Neural progenitor cell (in vitro differentiated cells): ENCODE data around the gene CHMP6. TPM values are rescaled to one million over a fixed set of nuclear protein-coding genes. Genes with fewer than 3 reads are reported as not detected.

Experiments used
- DNase-seq: peaks from one replicate; pipeline ENCODE4 v3.0.0-alpha.2; 2016; ENCODE audit warnings: low spot score
- H2AFZ ChIP-seq: fragments of 200-600 bp; sonication (generic); replicated peaks from 2 replicates; pipeline ENCODE4 v1.6.1; 2016; ENCODE audit warnings: antibody characterized with exemption
- H3F3A ChIP-seq: fragments of 200-600 bp; sonication (generic); 2 replicates; pipeline ENCODE4 v1.6.1; 2016; ENCODE audit warnings: antibody characterized with exemption, low read depth
- H3K27ac ChIP-seq: fragments of 200-600 bp; sonication (generic); 2 replicates; pipeline ENCODE4 v1.5.1; 2016; ENCODE audit warnings: mild to moderate bottlenecking
- H3K27me3 ChIP-seq: fragments of 200-600 bp; sonication (generic); 2 replicates; pipeline ENCODE4 v1.6.1; 2016; ENCODE audit warnings: mild to moderate bottlenecking, moderate library complexity
- H3K36me3 ChIP-seq: fragments of 200-600 bp; sonication (generic); 2 replicates; pipeline ENCODE4 v1.5.1; 2016
- H3K4me1 ChIP-seq: fragments of 200-600 bp; sonication (generic); 2 replicates; pipeline ENCODE4 v1.6.1; 2016; ENCODE audit warnings: mixed run types
- H3K4me2 ChIP-seq: fragments of 200-600 bp; sonication (generic); 2 replicates; pipeline ENCODE4 v1.6.1; 2016
- H3K4me3 ChIP-seq: fragments of 200-600 bp; sonication (generic); 2 replicates; pipeline ENCODE4 v1.5.1; 2016
- H3K79me2 ChIP-seq: fragments of 200-600 bp; sonication (generic); 2 replicates; pipeline ENCODE4 v1.6.1; 2016; ENCODE audit warnings: low read depth
- H3K9ac ChIP-seq: fragments of 200-600 bp; sonication (generic); 2 replicates; pipeline ENCODE4 v1.6.1; 2016
- H3K9me3 ChIP-seq: fragments of 200-600 bp; sonication (generic); 2 replicates; pipeline ENCODE4 v1.5.1; 2016; ENCODE audit warnings: low read depth
- H4K20me1 ChIP-seq: fragments of 200-600 bp; sonication (generic); 2 replicates; pipeline ENCODE4 v1.6.1; 2016; ENCODE audit warnings: low read depth
- H3K27ac Mint-ChIP-seq: 3 replicates; pipeline ENCODE4 v1.8.0; 2021; ENCODE audit warnings: mixed read lengths
- H3K27me3 Mint-ChIP-seq: 2 replicates; pipeline ENCODE4 v1.8.0; 2022; ENCODE audit warnings: low read depth, mild to moderate bottlenecking, inconsistent platforms, moderate library complexity, mixed read lengths; ENCODE audit not compliant: insufficient read depth
- H3K36me3 Mint-ChIP-seq: 3 replicates; pipeline ENCODE4 v1.8.0; 2021; ENCODE audit warnings: mixed read lengths
- H3K4me1 Mint-ChIP-seq: 3 replicates; pipeline ENCODE4 v1.8.0; 2021; ENCODE audit warnings: mixed read lengths
- H3K4me3 Mint-ChIP-seq: 3 replicates; pipeline ENCODE4 v1.8.0; 2021; ENCODE audit warnings: mild to moderate bottlenecking, moderate library complexity, mixed read lengths
- H3K9me3 Mint-ChIP-seq: 3 replicates; pipeline ENCODE4 v1.8.0; 2020; ENCODE audit warnings: mixed read lengths
- CTCF ChIP-seq: fragments of 200-600 bp; sonication (generic); IDR thresholded peaks from 2 replicates; pipeline ENCODE4 v1.5.1; 2017; ENCODE audit warnings: antibody characterized with exemption, mild to moderate bottlenecking
- EZH2 ChIP-seq: fragments of 200-600 bp; sonication (generic); IDR thresholded peaks from 2 replicates; pipeline ENCODE4 v1.6.1; 2017; ENCODE audit warnings: antibody characterized with exemption, mild to moderate bottlenecking, moderate library complexity
- EZH2phosphoT487 ChIP-seq: fragments of 200-600 bp; sonication (generic); IDR thresholded peaks from 2 replicates; pipeline ENCODE4 v1.6.1; 2017; ENCODE audit warnings: antibody characterized with exemption
- total RNA-seq: library from RNA; depleted of rRNA; stranded (reverse); fragments of >200 nt; gene quantifications from 2 replicates; pipeline ENCODE4 v1.2.3, GENCODE V29; 2015; ENCODE audit warnings: low replicate concordance

The CHMP6 gene
- total RNA-seq, 1 donor from 2014 or later: 11.5 TPM

GRCh38 chr17:80963812-80964543, 27.7 kb upstream of the CHMP6 start:
- Histone ChIP-seq H3K36me3 (no peaks in the 10 kb centered on the region), H3K27ac (no peak overlapping the region), H3F3A (no peaks in the 10 kb centered on the region), H3K4me3 (no peak overlapping the region), H3K79me2 (no peaks in the 10 kb centered on the region), H3K4me2 (peak overlapping the region; percentile 49), H2AFZ (no peak overlapping the region), H4K20me1 (no peaks in the 10 kb centered on the region), H3K27me3 (no peaks in the 10 kb centered on the region), H3K9ac (no peak overlapping the region), H3K4me1 (peaks cover 12% of the 10 kb centered on the region), H3K9me3 (no peaks in the 10 kb centered on the region)
- H3K9me3 Mint-ChIP-seq: no peaks in the 10 kb centered on the region
- TF ChIP-seq EZH2phosphoT487 (no peak), CTCF (no peak), EZH2 (no peak)
- no peak overlapping the region for H3K4me3 Mint-ChIP-seq
- peak; percentile 77 for DNase-seq
- H3K27ac Mint-ChIP-seq: no peak overlapping the region
- peaks cover 2% of the 10 kb centered on the region for H3K27me3 Mint-ChIP-seq
- H3K4me1 Mint-ChIP-seq: peaks cover 17% of the 10 kb centered on the region
- H3K36me3 Mint-ChIP-seq: peaks cover 4% of the 10 kb centered on the region

- H3K4me3 ChIP-seq: no peak overlapping the region
These were observed 27.1 kb upstream of the CHMP6 start for GRCh38 chr17:80964544-80964856.

GRCh38 chr17:80964859-80965580, 26.6 kb upstream of the CHMP6 start:
- H3K27me3 ChIP-seq: no peaks in the 10 kb centered on the region
- H3K27me3 Mint-ChIP-seq: peaks cover 2% of the 10 kb centered on the region
- H3K4me3 Mint-ChIP-seq: peak overlapping the region; percentile 31
- H4K20me1 ChIP-seq: no peaks in the 10 kb centered on the region
- H3K27ac ChIP-seq: peak overlapping the region; percentile 49
- peaks cover 15% of the 10 kb centered on the region for H3K4me1 ChIP-seq
- no peaks in the 10 kb centered on the region for H3K9me3 Mint-ChIP-seq
- peak overlapping the region; percentile 49 for H3K4me2 ChIP-seq
- no peak overlapping the region for H2AFZ ChIP-seq
- H3K36me3 Mint-ChIP-seq: peaks cover 4% of the 10 kb centered on the region
- no peaks in the 10 kb centered on the region for H3K79me2 ChIP-seq
- no peak overlapping the region for H3K9ac ChIP-seq
- TF ChIP-seq EZH2phosphoT487: no peak
- peak; percentile 23 for TF ChIP-seq CTCF
- TF ChIP-seq EZH2: no peak
- H3F3A ChIP-seq: no peaks in the 10 kb centered on the region
- no peak overlapping the region for H3K4me3 ChIP-seq
- peak overlapping the region; percentile 10 for H3K27ac Mint-ChIP-seq
- DNase-seq: peak; percentile 57
- peaks cover 17% of the 10 kb centered on the region for H3K4me1 Mint-ChIP-seq
- H3K9me3 ChIP-seq: no peaks in the 10 kb centered on the region
- H3K36me3 ChIP-seq: no peaks in the 10 kb centered on the region

More at GRCh38 chr17:80964544-80964856, 27.1 kb upstream of the CHMP6 start:
- Histone ChIP-seq H4K20me1 (no peaks in the 10 kb centered on the region), H3K27me3 (no peaks in the 10 kb centered on the region), H3K79me2 (no peaks in the 10 kb centered on the region), H2AFZ (no peak overlapping the region), H3K36me3 (no peaks in the 10 kb centered on the region), H3K27ac (peak overlapping the region; percentile 49), H3K4me1 (peaks cover 12% of the 10 kb centered on the region), H3F3A (no peaks in the 10 kb centered on the region), H3K4me2 (peak overlapping the region; percentile 49), H3K9me3 (no peaks in the 10 kb centered on the region), H3K9ac (no peak overlapping the region)
- H3K4me1 Mint-ChIP-seq: peaks cover 17% of the 10 kb centered on the region
- TF ChIP-seq EZH2phosphoT487 (no peak), CTCF (no peak), EZH2 (no peak)
- H3K4me3 Mint-ChIP-seq: no peak overlapping the region
- no peak for DNase-seq
- H3K27ac Mint-ChIP-seq: no peak overlapping the region
- H3K27me3 Mint-ChIP-seq: peaks cover 2% of the 10 kb centered on the region
- peaks cover 4% of the 10 kb centered on the region for H3K36me3 Mint-ChIP-seq
- H3K9me3 Mint-ChIP-seq: no peaks in the 10 kb centered on the region
